IMR-90 (cell line): ENCODE measurements around the gene RBFOX2. TPM values are rescaled to one million over a fixed set of nuclear protein-coding genes. Genes with fewer than 3 reads are reported as not detected.

ENCODE experiments used
- ATAC-seq: fragments of 200-7000 bp; cut with Tn5 transposase; 2 replicates; pipeline ENCODE4 v1.9.1; 2020; ENCODE audit warnings: low read depth, mild to moderate bottlenecking, moderate library complexity
- BruUV-seq: library from RNA; stranded (reverse); fragments of 400-500 nt; replicated peaks from 2 replicates; lab custom pipeline; 2021; lab: Mats Ljungman, UMichigan
- CTCF ChIA-PET: fragments of 300-600 bp; formaldehyde crosslinking; extraction: SDS; loops from one replicate; lab custom pipeline; 2021; ENCODE audit warnings: antibody characterized with exemption; lab: Yijun Ruan, JAX
- POLR2A ChIA-PET: fragments of 300-600 bp; sonication (Branson Sonifier 250); formaldehyde crosslinking; loops from one replicate; lab custom pipeline; 2022; ENCODE audit warnings: antibody characterized with exemption; ENCODE audit not compliant: unreplicated experiment; lab: Charles Lee
- DNase-seq: peaks from one replicate; pipeline ENCODE4 v3.0.0; 2013
- H2AFZ ChIP-seq: replicated peaks from 2 replicates; pipeline ENCODE3; 2013; ENCODE audit warnings: low read length, mild to moderate bottlenecking; ENCODE audit not compliant: poor library complexity
- H2AK5ac ChIP-seq: 2 replicates; pipeline ENCODE4 v1.6.1; 2013; ENCODE audit warnings: low read depth, low read length, inconsistent platforms
- H2AK9ac ChIP-seq: replicated peaks from 2 replicates; pipeline ENCODE3; 2013; ENCODE audit warnings: mild to moderate bottlenecking, low read depth, low read length, moderate library complexity; ENCODE audit not compliant: poor library complexity
- H2BK120ac ChIP-seq: 2 replicates; pipeline ENCODE4 v1.6.1; 2013; ENCODE audit warnings: low read depth, low read length, inconsistent platforms
- H2BK15ac ChIP-seq: 3 replicates; pipeline ENCODE4 v1.6.1; 2013; ENCODE audit warnings: low read depth, low read length, inconsistent platforms
- H2BK20ac ChIP-seq: 2 replicates; pipeline ENCODE4 v1.6.1; 2013; ENCODE audit warnings: low read depth, mild to moderate bottlenecking, inconsistent platforms, low read length, moderate library complexity
- H2BK5ac ChIP-seq: 2 replicates; pipeline ENCODE4 v1.6.1; 2013; ENCODE audit warnings: mild to moderate bottlenecking, low read depth, low read length, inconsistent platforms; ENCODE audit not compliant: poor library complexity, severe bottlenecking
- H3K14ac ChIP-seq: replicated peaks from 2 replicates; pipeline ENCODE4 v1.6.1; 2013; ENCODE audit warnings: low read depth, low read length, inconsistent platforms
- H3K18ac ChIP-seq: 2 replicates; pipeline ENCODE4 v1.6.1; 2013; ENCODE audit warnings: low read depth, low read length, control low read depth
- H3K23ac ChIP-seq: 2 replicates; pipeline ENCODE4 v1.6.1; 2013; ENCODE audit warnings: low read depth, low read length, inconsistent platforms
- H3K27ac ChIP-seq: 2 replicates; pipeline ENCODE4 v1.5.1; 2013; ENCODE audit warnings: mild to moderate bottlenecking, control low read depth, low read length; ENCODE audit not compliant: insufficient read depth
- H3K27me3 ChIP-seq: 2 replicates; pipeline ENCODE4 v1.6.1; 2013; ENCODE audit warnings: low read length; ENCODE audit not compliant: control insufficient read depth, insufficient read depth
- H3K36me3 ChIP-seq: 2 replicates; pipeline ENCODE4 v1.6.1; 2013; ENCODE audit warnings: low read length, mixed read lengths; ENCODE audit not compliant: control insufficient read depth, insufficient read depth
- H3K4ac ChIP-seq: 2 replicates; pipeline ENCODE4 v1.6.1; 2013; ENCODE audit warnings: low read depth, low read length, inconsistent platforms
- H3K4me1 ChIP-seq: 2 replicates; pipeline ENCODE4 v1.6.1; 2013; ENCODE audit warnings: low read length, mixed read lengths; ENCODE audit not compliant: control insufficient read depth, insufficient read depth
- H3K4me2 ChIP-seq: 2 replicates; pipeline ENCODE4 v1.6.1; 2013; ENCODE audit warnings: low read depth, mild to moderate bottlenecking, control low read depth, low read length, moderate library complexity
- H3K4me3 ChIP-seq: 2 replicates; pipeline ENCODE4 v1.5.1; 2013; ENCODE audit warnings: low read depth, mild to moderate bottlenecking, control low read depth, low read length, moderate library complexity; ENCODE audit not compliant: insufficient read depth
- H3K56ac ChIP-seq: 2 replicates; pipeline ENCODE4 v1.6.1; 2013; ENCODE audit warnings: low read length, inconsistent platforms; ENCODE audit not compliant: insufficient read depth; ENCODE audit errors: extremely low read depth
- H3K79me1 ChIP-seq, 2 experiments: 2 replicates each; pipeline ENCODE4 v1.6.1; 2013; ENCODE audit warnings: low read length in 2 of 2, inconsistent platforms in 1 of 2, low read depth in 1 of 2
- H3K9ac ChIP-seq: 2 replicates; pipeline ENCODE4 v1.6.1; 2013; ENCODE audit warnings: low read depth, low read length, control low read depth
- H3K9me1 ChIP-seq: 2 replicates; pipeline ENCODE4 v1.6.1; 2013; ENCODE audit warnings: low read length, inconsistent platforms; ENCODE audit not compliant: insufficient read depth
- H3K9me3 ChIP-seq: 2 replicates; pipeline ENCODE4 v1.6.1; 2013; ENCODE audit warnings: low read length; ENCODE audit not compliant: control insufficient read depth, insufficient read depth
- H4K20me1 ChIP-seq: 2 replicates; pipeline ENCODE4 v1.6.1; 2013; ENCODE audit warnings: low read length, inconsistent platforms; ENCODE audit not compliant: insufficient read depth
- H4K5ac ChIP-seq: 2 replicates; pipeline ENCODE4 v1.6.1; 2013; ENCODE audit warnings: mild to moderate bottlenecking, low read depth, low read length, control low read depth
- H4K8ac ChIP-seq, 2 experiments: 2 replicates each; pipeline ENCODE4 v1.6.1; 2013; ENCODE audit warnings: low read depth in 2 of 2, low read length in 2 of 2, control low read depth in 1 of 2, inconsistent platforms in 1 of 2
- H4K91ac ChIP-seq: 2 replicates; pipeline ENCODE4 v1.6.1; 2013; ENCODE audit warnings: low read depth, low read length, inconsistent platforms; ENCODE audit not compliant: insufficient read depth
- CEBPB ChIP-seq: IDR thresholded peaks from 2 replicates; pipeline ENCODE4 v1.6.1; 2012; ENCODE audit warnings: low read depth, low read length, improper control_type of control experiment
- RCOR1 ChIP-seq: IDR thresholded peaks from 2 replicates; pipeline ENCODE4 v1.6.1; 2012; ENCODE audit warnings: mild to moderate bottlenecking, low read length, improper control_type of control experiment; ENCODE audit not compliant: insufficient replicate concordance
- WGBS, 2 experiments: methylation state at CpG; one replicate each; pipeline versions ENCODE4 v1.1.5 to v1.1.7; 2013; ENCODE audit warnings: missing lambda C conversion rate in 2 of 2; ENCODE audit not compliant: insufficient read length in 1 of 2; ENCODE audit errors: extremely low coverage in 2 of 2; 5-methylcytosine and 5-hydroxymethylcytosine counted together
- dilution Hi-C: fragments of 300-500 bp; cut with HindIII; formaldehyde crosslinking; loops from one replicate; pipeline ENCODE4 v1.14.3; 2018; ENCODE audit warnings: low sequenced_read_pairs; ENCODE audit not compliant: unreplicated experiment
- in situ Hi-C: fragments of 300-500 bp; cut with MboI; formaldehyde crosslinking; loops from 3 replicates; pipeline ENCODE4 v1.14.3; 2019; ENCODE audit warnings: low sequenced_read_pairs, inconsistent platforms, mixed read lengths
- intact Hi-C: fragments of 100-400 bp; cut with micrococcal nuclease; formaldehyde crosslinking; loops from 2 replicates; pipeline ENCODE4 v1.10.0; 2022
- polyA plus RNA-seq, 3 experiments: library from polyadenylated mRNA; depleted of rRNA; stranded (reverse); fragments of >200 nt; gene quantifications; 2 replicates each; pipeline ENCODE4 v1.2.3, GENCODE V29; 2012; ENCODE audit warnings: low replicate concordance in 1 of 3
- total RNA-seq: library from RNA; depleted of rRNA; stranded (reverse); fragments of >200 nt; gene quantifications from 2 replicates; pipeline ENCODE4 v1.2.3, GENCODE V29; 2012

RBFOX2 gene
- total and polyA plus RNA-seq, 2 of the 4 experiments (the other 2 are of a cell fraction) = 146 to 178 TPM

DNA sequence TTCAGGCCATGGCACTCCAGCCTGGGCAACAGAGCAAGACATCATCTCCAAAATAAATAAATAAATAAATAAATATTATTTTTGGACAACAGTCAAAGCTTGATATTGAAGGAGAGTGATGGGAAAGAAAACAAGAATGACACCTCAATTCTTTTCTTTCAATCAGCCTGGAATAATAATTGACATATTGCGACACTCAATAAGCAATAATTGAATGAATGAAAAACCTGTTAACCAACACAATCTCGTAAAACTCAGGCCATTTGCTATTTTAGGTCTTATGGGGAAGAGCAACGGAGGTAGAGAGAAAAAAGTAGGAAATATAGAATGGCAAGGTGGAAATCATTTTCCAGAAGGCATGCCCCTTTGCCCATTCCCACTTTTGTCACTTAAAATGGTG lies 10.5 kb upstream of the RBFOX2 start:
- Histone ChIP-seq H3K9ac (no peak overlapping the region), H3K4me3 (no peak overlapping the region), H2AK9ac (no peak overlapping the region), H3K18ac (no peak overlapping the region), H2AK5ac (no peak overlapping the region), H2BK5ac (no peak overlapping the region), H4K5ac (no peak overlapping the region), H3K27ac (no peak overlapping the region), H3K79me1 (no peaks in the 10 kb centered on the region), H3K14ac (no peak overlapping the region), H3K4ac (no peak overlapping the region), H4K20me1 (no peaks in the 10 kb centered on the region), H3K4me2 (no peak overlapping the region), H3K9me1 (no peaks in the 10 kb centered on the region), H3K9me3 (peaks cover 3% of the 10 kb centered on the region; the same call in 1 of the 2 replicates), H3K36me3 (no peaks in the 10 kb centered on the region), H4K91ac (no peak overlapping the region), H2AFZ (no peak overlapping the region), H2BK120ac (no peak overlapping the region), H3K56ac (no peak overlapping the region), H3K23ac (no peak overlapping the region), H3K4me1 (no peaks in the 10 kb centered on the region), H4K8ac (no peak overlapping the region), H2BK15ac (no peak overlapping the region), H2BK20ac (no peak overlapping the region), H3K27me3 (peaks cover 11% of the 10 kb centered on the region)
- intact Hi-C loops (no loop called here), in situ Hi-C loops (no loop called here), dilution Hi-C loops (no loop called here)
- WGBS, 2 experiments = no CpG with 5 or more reads among the region's 3 CpGs
- TF ChIP-seq CEBPB = peak; percentile 75
- TF ChIP-seq RCOR1 = no peak
- CTCF ChIA-PET = interaction anchor here (1.0 to 1.6 kb wide), 2 partner anchors 17 to 27 kb away, joined by 3 read pairs; no protein-coding TSS in a partner anchor
- BruUV-seq = no TSS peak
- no peak for ATAC-seq
- POLR2A ChIA-PET = no interaction called here
- no peak for DNase-seq
